Suprapubic skin (tissue), 3 donors: ENCODE measurements around the gene NOVA2.

ENCODE experiments used
- CTCF ChIP-seq, 2 donors: fragments of 200-600 bp in 1 of 2; fragments of 450-650 bp in 1 of 2; sonication (generic) in 1 of 2; IDR thresholded peaks; one replicate each; pipeline ENCODE4 v1.5.1; 2016 to 2019; ENCODE audit warnings: antibody characterized with exemption in 2 of 2, mild to moderate bottlenecking in 1 of 2, moderate library complexity in 1 of 2
- POLR2AphosphoS5 ChIP-seq, 3 donors: sonication (generic); formaldehyde crosslinking; IDR thresholded peaks; one replicate each; pipeline ENCODE4 v1.6.1; 2017; ENCODE audit warnings: antibody characterized with exemption in 3 of 3

- no peak for TF ChIP-seq CTCF (IDR thresholded peaks at IDR 0.05)
- TF ChIP-seq POLR2AphosphoS5 (IDR thresholded peaks at IDR 0.05) = no peak
Measured at GRCh38 chr19:45968626-45969025, 5.0 kb downstream of the NOVA2 start.
